D341Med (cell line): ENCODE data around the gene RAPGEF2.
"Not testable (repeated sequence)": the region's sequence is repeated elsewhere in the genome, so short reads cannot be mapped to it uniquely, and the experiment has no call there.

ENCODE experiments used
- DNase-seq: peaks from one replicate; pipeline ENCODE4 v3.0.0; 2012; ENCODE audit warnings: low spot score

The RAPGEF2 gene

GRCh38 chr4:159240046-159240445 lies 137.2 kb downstream of the RAPGEF2 start:
- no peak for DNase-seq

GRCh38 chr4:159240687-159241086 lies 137.8 kb downstream of the RAPGEF2 start:
- no peak for DNase-seq

GRCh38 chr4:159242427-159242826 lies 139.5 kb downstream of the RAPGEF2 start:
- DNase-seq = no peak

- no peak for DNase-seq
Measured at GRCh38 chr4:159248384-159249178, 145.7 kb downstream of the RAPGEF2 start.

- DNase-seq = no peak
Measured at GRCh38 chr4:159250751-159251325, 148.0 kb downstream of the RAPGEF2 start.

DNA sequence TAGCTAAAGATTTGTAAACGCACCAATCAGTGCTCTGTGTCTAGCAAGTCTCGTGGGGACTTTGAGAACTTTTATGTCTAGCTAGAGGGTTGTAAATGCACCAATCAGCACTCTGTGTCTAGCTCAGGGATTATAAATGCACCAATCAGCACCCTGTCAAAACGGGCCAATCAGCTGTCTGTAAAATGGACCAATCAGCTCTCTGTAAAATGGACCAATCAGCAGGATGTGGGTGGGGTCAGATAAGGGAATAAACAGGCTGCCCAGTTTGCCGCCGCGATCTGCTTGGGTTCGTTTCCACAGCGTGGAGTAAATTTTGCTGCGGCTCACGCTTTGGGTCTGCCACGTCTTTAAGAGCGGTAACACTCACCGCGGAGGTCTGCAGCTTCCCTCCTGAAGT lies 148.7 kb downstream of the RAPGEF2 start:
- DNase-seq = not testable (repeated sequence)

DNA sequence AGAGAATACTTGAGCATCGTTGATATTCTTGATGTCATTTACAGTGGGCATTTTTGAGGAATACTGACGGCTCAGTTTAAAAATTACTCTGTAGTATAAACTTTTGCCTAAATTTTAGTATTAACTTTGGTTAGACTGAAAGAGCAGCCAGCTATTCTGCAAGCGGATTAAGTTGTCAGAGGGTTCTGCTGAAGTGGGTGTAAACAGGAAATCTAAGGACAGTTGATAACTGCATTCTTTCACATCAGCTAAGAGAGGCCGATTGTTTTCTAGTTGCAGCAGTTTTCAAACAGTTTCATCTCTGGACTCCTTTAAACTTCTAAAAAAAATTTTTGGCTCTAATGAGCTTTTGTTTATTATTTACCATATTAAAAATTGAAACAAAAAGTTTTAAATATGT lies 149.6 kb downstream of the RAPGEF2 start:
- DNase-seq = no peak

DNA sequence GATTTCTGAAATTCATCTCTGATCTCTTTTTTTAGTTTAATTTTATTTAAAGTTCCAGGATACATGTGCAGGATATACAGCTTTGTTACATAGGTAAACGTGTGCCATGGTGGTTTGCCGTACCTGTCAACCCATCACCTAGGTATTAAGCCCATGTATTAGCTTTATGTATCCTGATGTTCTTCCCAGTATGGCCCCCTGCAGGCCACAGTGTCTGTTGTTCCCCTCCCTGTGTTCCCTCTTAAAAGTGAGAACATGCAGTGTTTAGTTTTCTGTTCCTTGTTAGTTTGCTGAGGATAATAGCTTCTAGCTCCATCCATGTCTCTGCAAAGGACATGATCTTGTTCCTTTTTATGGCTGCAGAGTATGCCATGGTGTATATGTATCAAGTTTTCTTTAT lies 153.2 kb downstream of the RAPGEF2 start:
- DNase-seq = no peak

- DNase-seq = no peak
Measured at GRCh38 chr4:159258889-159259560, 156.1 kb downstream of the RAPGEF2 start.

GRCh38 chr4:159264057-159264456 lies 161.2 kb downstream of the RAPGEF2 start:
- no peak for DNase-seq

GRCh38 chr4:159266981-159267868 lies 164.3 kb downstream of the RAPGEF2 start:
- DNase-seq = no peak

GRCh38 chr4:159267869-159268285 lies 165.0 kb downstream of the RAPGEF2 start:
- no peak for DNase-seq

DNA sequence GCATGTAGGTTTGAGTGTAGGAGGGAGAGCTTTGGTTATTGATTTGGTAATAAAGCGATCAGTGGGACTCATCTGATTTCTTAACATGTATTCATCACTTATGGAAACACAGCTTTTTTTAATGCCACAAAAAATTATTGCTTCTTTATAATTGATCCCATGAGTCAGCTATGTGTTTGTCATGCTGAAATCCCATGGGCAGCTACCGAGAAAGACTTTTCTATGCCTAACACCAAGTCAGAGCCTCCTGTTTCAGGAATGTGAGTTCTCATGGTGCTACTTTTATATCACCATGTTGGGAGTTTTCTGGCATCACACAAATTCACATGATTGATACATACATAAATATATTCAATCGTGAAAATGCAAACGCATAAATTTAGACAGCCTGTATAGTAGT lies 165.7 kb downstream of the RAPGEF2 start:
- no peak for DNase-seq

DNA sequence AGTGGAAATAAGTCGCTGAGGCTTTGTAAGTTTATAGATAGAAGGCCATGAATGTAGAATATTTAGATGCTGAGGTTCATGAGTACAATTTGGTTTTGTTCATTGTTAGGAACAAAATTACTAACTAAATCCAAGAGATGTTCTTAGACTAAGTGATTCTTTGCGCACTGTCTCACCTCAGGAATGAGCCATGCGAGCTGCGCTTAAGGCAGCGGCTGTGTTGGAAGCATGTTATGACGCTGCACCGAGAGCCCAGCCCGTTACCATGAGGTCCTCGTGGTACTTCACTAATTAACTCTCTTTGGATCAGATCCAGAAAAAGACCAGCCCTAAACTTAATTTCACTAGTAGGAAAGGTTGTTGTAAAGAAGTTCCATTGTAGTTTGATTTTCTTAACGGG lies 166.2 kb downstream of the RAPGEF2 start:
- DNase-seq = no peak

- DNase-seq = no peak
Measured at GRCh38 chr4:159269956-159270355, 167.1 kb downstream of the RAPGEF2 start.

GRCh38 chr4:159271856-159272255 lies 169.0 kb downstream of the RAPGEF2 start:
- no peak for DNase-seq

GRCh38 chr4:159272273-159273140 lies 169.6 kb downstream of the RAPGEF2 start:
- no peak for DNase-seq

DNA sequence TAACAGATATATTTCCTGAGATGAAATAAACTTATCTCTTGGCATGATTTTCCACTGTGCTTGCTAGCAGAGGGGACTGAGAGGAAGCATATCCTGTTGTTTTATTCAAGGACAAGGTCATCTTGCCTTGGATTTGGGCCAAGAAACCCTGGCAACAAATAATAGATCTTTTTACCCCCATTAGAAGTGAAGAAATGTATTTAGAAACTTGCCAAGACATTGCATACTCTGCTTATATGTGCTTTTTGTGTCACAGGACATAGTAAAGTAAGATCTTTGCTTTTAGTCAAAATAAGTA lies 170.2 kb downstream of the RAPGEF2 start:
- DNase-seq = no peak

- no peak for DNase-seq
Measured at GRCh38 chr4:159273841-159274240, 171.0 kb downstream of the RAPGEF2 start.

DNA sequence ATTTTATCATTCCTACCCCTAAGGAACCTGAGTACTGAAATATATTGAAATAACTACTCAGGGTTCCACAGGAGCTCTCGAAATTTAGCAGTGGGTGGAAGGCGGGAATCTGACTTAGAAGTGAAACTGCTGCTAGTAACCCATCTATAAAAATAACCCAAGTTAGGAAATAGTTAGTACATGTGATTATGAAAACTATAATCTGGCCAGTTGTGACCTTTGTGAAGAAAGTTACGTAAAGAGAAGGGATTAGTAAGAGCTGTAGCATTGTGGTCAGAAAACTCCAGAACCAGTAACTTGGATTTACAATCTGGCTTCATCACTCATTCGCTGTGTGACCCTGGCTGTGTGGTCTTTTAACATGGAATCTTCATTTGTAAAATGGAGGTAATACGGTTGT lies 175.5 kb downstream of the RAPGEF2 start:
- DNase-seq = no peak

DNA sequence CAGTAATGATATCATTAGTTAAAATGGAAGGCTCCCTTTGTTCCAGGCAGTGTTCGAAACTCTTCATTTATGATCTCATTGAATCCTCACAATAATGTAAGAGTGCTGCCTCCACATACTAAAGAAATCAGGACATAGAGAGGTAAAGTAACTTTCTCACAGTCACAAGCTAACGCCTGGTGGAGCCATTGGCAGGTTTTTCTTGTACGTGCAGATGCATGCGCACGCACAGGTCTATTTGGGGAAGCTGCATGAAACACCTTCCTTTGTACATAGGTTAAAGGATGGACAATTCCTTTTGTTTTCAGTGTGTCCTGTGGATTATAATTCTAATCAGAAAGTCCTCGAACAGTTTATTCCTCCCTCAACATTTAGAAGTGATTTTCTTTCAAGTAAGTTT lies 176.2 kb downstream of the RAPGEF2 start:
- DNase-seq = no peak
